OCI-LY1 (cell line): ENCODE results near the gene CUX1.

Source experiments
- H2AFZ ChIP-seq: fragments of 200-600 bp; sonication (generic), shearing (Covaris generic); 2 replicates; pipeline ENCODE4 v1.6.0; 2014; ENCODE audit warnings: antibody characterized with exemption, mild to moderate bottlenecking, low read length
- H3F3A ChIP-seq: fragments of 200-600 bp; sonication (generic), shearing (Covaris generic); 2 replicates; pipeline ENCODE4 v1.6.0; 2014; ENCODE audit warnings: mild to moderate bottlenecking, antibody characterized with exemption, low read length, moderate library complexity; ENCODE audit not compliant: insufficient read depth
- H3K27ac ChIP-seq: fragments of 200-600 bp; sonication (generic); 2 replicates; pipeline ENCODE4 v1.5.1; 2014; ENCODE audit warnings: low read length, mixed run types, mild to moderate bottlenecking, low read depth; ENCODE audit not compliant: poor library complexity, severe bottlenecking
- H3K27me3 ChIP-seq: fragments of 200-600 bp; sonication (generic); 2 replicates; pipeline ENCODE4 v1.6.0; 2014; ENCODE audit warnings: antibody characterized with exemption, mild to moderate bottlenecking, low read length, moderate library complexity; ENCODE audit not compliant: insufficient read depth
- H3K36me3 ChIP-seq: fragments of 200-600 bp; sonication (generic); 2 replicates; pipeline ENCODE4 v1.6.1; 2014; ENCODE audit warnings: mild to moderate bottlenecking, antibody characterized with exemption, low read length, moderate library complexity, mixed read lengths; ENCODE audit not compliant: insufficient read depth
- H3K4me1 ChIP-seq: fragments of 200-600 bp; sonication (generic); 2 replicates; pipeline ENCODE4 v1.5.1; 2014; ENCODE audit warnings: mild to moderate bottlenecking, low read length, moderate library complexity; ENCODE audit not compliant: insufficient read depth, severe bottlenecking
- H3K4me2 ChIP-seq: fragments of 200-600 bp; sonication (generic), shearing (Covaris generic); 2 replicates; pipeline ENCODE4 v1.6.1; 2014; ENCODE audit warnings: low read length
- H3K4me3 ChIP-seq: fragments of 200-600 bp; sonication (generic); 2 replicates; pipeline ENCODE4 v1.5.1; 2014; ENCODE audit warnings: low read length, low read depth, mild to moderate bottlenecking, mixed read lengths; ENCODE audit not compliant: poor library complexity, severe bottlenecking
- H3K79me2 ChIP-seq: fragments of 200-600 bp; shearing (Covaris generic); 2 replicates; pipeline ENCODE4 v1.6.1; 2016; ENCODE audit warnings: mixed run types, low read length, mixed read lengths; ENCODE audit not compliant: insufficient read depth
- H3K9ac ChIP-seq: fragments of 200-600 bp; sonication (generic), shearing (Covaris generic); 2 replicates; pipeline ENCODE4 v1.6.1; 2014; ENCODE audit warnings: mild to moderate bottlenecking, low read length, mixed read lengths
- H3K9me2 ChIP-seq: fragments of 200-600 bp; sonication (generic), shearing (Covaris generic); 2 replicates; pipeline ENCODE4 v1.6.1; 2014; ENCODE audit warnings: low read depth, mild to moderate bottlenecking, low read length, mixed read lengths
- H3K9me3 ChIP-seq: fragments of 200-600 bp; shearing (Covaris generic); 2 replicates; pipeline ENCODE4 v1.6.1; 2014; ENCODE audit warnings: low read length, mixed read lengths
- H4K20me1 ChIP-seq: fragments of 200-600 bp; sonication (generic), shearing (Covaris generic); 2 replicates; pipeline ENCODE4 v1.6.0; 2016; ENCODE audit warnings: mild to moderate bottlenecking, low read length; ENCODE audit not compliant: insufficient read depth
- EZH2 ChIP-seq: fragments of 200-600 bp; sonication (generic), shearing (Covaris generic); IDR thresholded peaks from 2 replicates; pipeline ENCODE4 v1.8.0; 2017; ENCODE audit warnings: borderline replicate concordance, mixed run types, mild to moderate bottlenecking, antibody characterized with exemption, low read length, moderate library complexity, mixed read lengths
- TF ChIP-seq, protein P1 (sequence below): fragments of 200-600 bp; sonication (generic), shearing (Covaris generic); IDR thresholded peaks from 2 replicates; pipeline ENCODE4 v1.5.1; 2017; ENCODE audit warnings: mild to moderate bottlenecking, antibody characterized with exemption, low read length, moderate library complexity, mixed read lengths

CUX1 gene

DNA sequence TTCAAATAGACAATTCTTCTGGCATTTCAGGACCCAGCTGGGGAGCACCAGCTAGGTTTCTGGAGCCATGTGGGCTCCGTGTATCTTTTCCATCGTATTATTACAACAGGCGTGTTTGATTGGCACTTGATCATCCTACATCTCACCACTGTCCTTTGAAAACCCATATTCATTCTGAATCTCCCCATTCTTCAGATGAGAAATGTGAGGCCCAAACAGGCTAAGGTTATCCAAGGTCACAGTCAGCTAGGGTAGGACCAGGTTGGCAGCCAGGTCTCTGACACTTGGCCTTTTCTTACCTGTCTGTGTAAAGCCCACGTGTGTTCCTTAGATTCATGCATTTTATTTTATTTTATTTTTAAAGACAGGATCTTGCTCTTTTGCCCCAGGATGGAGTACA lies 366.9 kb downstream of the CUX1 start:
- H3K4me2 ChIP-seq: no peak overlapping the region
- no peaks in the 10 kb centered on the region for H4K20me1 ChIP-seq
- H3F3A ChIP-seq: no peaks in the 10 kb centered on the region
- H3K27me3 ChIP-seq: no peaks in the 10 kb centered on the region
- no peak overlapping the region for H3K9ac ChIP-seq
- TF ChIP-seq, protein P1, sequence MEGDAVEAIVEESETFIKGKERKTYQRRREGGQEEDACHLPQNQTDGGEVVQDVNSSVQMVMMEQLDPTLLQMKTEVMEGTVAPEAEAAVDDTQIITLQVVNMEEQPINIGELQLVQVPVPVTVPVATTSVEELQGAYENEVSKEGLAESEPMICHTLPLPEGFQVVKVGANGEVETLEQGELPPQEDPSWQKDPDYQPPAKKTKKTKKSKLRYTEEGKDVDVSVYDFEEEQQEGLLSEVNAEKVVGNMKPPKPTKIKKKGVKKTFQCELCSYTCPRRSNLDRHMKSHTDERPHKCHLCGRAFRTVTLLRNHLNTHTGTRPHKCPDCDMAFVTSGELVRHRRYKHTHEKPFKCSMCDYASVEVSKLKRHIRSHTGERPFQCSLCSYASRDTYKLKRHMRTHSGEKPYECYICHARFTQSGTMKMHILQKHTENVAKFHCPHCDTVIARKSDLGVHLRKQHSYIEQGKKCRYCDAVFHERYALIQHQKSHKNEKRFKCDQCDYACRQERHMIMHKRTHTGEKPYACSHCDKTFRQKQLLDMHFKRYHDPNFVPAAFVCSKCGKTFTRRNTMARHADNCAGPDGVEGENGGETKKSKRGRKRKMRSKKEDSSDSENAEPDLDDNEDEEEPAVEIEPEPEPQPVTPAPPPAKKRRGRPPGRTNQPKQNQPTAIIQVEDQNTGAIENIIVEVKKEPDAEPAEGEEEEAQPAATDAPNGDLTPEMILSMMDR: no peak
- TF ChIP-seq EZH2: no peak
- no peaks in the 10 kb centered on the region for H3K9me2 ChIP-seq
- no peaks in the 10 kb centered on the region for H3K9me3 ChIP-seq
- H3K79me2 ChIP-seq: no peaks in the 10 kb centered on the region
- H3K4me3 ChIP-seq: no peak overlapping the region
- peaks cover 89% of the 10 kb centered on the region for H3K36me3 ChIP-seq
- H3K27ac ChIP-seq: no peak overlapping the region
- no peak overlapping the region for H2AFZ ChIP-seq
- H3K4me1 ChIP-seq: no peaks in the 10 kb centered on the region

DNA sequence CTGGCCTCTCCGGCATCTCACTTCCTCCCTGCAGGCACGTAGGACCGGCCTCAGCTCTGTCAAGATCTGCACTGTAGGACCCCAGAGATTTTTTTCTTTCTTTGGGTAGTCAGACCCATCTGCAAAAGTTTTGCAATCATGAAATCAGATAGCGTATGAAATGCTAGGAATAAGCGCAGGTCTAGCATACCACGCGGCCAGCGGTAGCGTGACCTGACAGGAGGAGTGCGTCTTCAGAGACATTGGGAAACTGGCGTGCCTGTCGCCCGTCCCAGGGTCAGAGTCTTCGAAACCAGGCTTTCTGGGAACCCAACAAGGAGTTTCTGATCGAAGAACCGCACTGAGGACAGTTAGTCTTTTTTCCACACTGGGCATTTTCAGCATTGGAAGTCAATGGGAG lies 368.4 kb downstream of the CUX1 start:
- H3K4me3 ChIP-seq: no peak overlapping the region
- H3K9me2 ChIP-seq: no peaks in the 10 kb centered on the region
- H3K27ac ChIP-seq: no peak overlapping the region
- H3K36me3 ChIP-seq: peaks cover 91% of the 10 kb centered on the region
- no peaks in the 10 kb centered on the region for H4K20me1 ChIP-seq
- H3K4me1 ChIP-seq: no peaks in the 10 kb centered on the region
- no peak overlapping the region for H2AFZ ChIP-seq
- TF ChIP-seq EZH2: no peak
- TF ChIP-seq, protein P1: no peak
- no peaks in the 10 kb centered on the region for H3K27me3 ChIP-seq
- H3K9me3 ChIP-seq: no peaks in the 10 kb centered on the region
- H3K9ac ChIP-seq: no peak overlapping the region
- H3K79me2 ChIP-seq: no peaks in the 10 kb centered on the region
- H3K4me2 ChIP-seq: no peak overlapping the region
- H3F3A ChIP-seq: no peaks in the 10 kb centered on the region

DNA sequence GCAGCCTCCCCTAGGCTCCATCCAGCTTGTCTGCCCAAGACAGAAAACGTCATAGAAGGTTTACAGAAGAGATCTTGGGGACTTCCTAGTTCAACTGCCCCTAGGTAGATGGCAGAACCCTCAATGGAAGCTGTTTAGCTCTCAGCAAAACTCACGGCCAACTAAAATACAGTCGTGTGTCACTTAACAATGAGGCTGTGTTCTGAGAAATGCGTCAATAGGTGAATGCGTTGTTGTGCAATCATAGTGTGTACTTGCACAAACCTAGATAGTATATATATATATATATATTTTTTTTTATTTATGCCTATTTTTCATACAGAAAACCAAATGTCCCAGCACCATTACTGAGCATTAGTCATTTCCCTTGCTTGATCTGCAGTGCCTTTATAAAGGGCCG lies 368.9 kb downstream of the CUX1 start:
- TF ChIP-seq EZH2: no peak
- TF ChIP-seq, protein P1: no peak
- Histone ChIP-seq H3K4me2 (no peak overlapping the region), H3K9me3 (no peaks in the 10 kb centered on the region), H3K9ac (no peak overlapping the region), H4K20me1 (no peaks in the 10 kb centered on the region), H3K27ac (no peak overlapping the region), H3K36me3 (peaks cover 92% of the 10 kb centered on the region), H3K4me1 (no peaks in the 10 kb centered on the region), H3K79me2 (no peaks in the 10 kb centered on the region), H2AFZ (no peak overlapping the region), H3K27me3 (no peaks in the 10 kb centered on the region), H3K9me2 (no peaks in the 10 kb centered on the region), H3K4me3 (no peak overlapping the region), H3F3A (no peaks in the 10 kb centered on the region)
